ENCODE results near the gene MAGI2.
"Not testable (repeated sequence)": the region's sequence is repeated elsewhere in the genome, so short reads cannot be mapped to it uniquely, and the experiment has no call there.

The MAGI2 gene

GRCh38 chr7:78254726-78255055 is 1198.8 kb downstream of the MAGI2 start:
- no peak for DNase-seq (ENCODE audit: extremely low read depth, low read depth)
- no peak for TF ChIP-seq CTCF (IDR thresholded peaks at IDR 0.05; ENCODE audit: low read depth, low read length)

GRCh38 chr7:78253850-78254725 is 1199.4 kb downstream of the MAGI2 start:
- DNase-seq (ENCODE audit: extremely low read depth, low read depth), result no peak
- TF ChIP-seq CTCF (IDR thresholded peaks at IDR 0.05; ENCODE audit: low read depth, low read length), result no peak

- TF ChIP-seq CTCF (IDR thresholded peaks at IDR 0.05; ENCODE audit: low read depth, low read length), result no peak
These were observed 1204.6 kb downstream of the MAGI2 start for GRCh38 chr7:78248867-78249266.

GRCh38 chr7:78247910-78248689 is 1205.4 kb downstream of the MAGI2 start:
- DNase-seq (ENCODE audit: extremely low read depth, low read depth), result no peak
- no peak for TF ChIP-seq CTCF (IDR thresholded peaks at IDR 0.05; ENCODE audit: low read depth, low read length)

More at GRCh38 chr7:78248867-78249266, 1204.6 kb downstream of the MAGI2 start:
- no peak for DNase-seq (ENCODE audit: extremely low read depth, low read depth)

GRCh38 chr7:78240179-78240578 is 1213.3 kb downstream of the MAGI2 start:
- not testable (repeated sequence) for DNase-seq (ENCODE audit: extremely low read depth, low read depth)

GRCh38 chr7:78234634-78235033 is 1218.8 kb downstream of the MAGI2 start:
- no peak for TF ChIP-seq CTCF (IDR thresholded peaks at IDR 0.05; ENCODE audit: low read depth, low read length)
- no peak for DNase-seq (ENCODE audit: extremely low read depth, low read depth)

- DNase-seq (ENCODE audit: extremely low read depth, low read depth), result no peak
- no peak for TF ChIP-seq CTCF (IDR thresholded peaks at IDR 0.05; ENCODE audit: low read depth, low read length)
These were observed 1220.7 kb downstream of the MAGI2 start for GRCh38 chr7:78232806-78233205.

Measured in AG09319 (cell line).